ENCODE data around the gene SPAG6. TPM values are rescaled to one million over a fixed set of nuclear protein-coding genes. Genes with fewer than 3 reads are reported as not detected.

SPAG6 gene
- total RNA-seq, 1 donor: not detected

DNA sequence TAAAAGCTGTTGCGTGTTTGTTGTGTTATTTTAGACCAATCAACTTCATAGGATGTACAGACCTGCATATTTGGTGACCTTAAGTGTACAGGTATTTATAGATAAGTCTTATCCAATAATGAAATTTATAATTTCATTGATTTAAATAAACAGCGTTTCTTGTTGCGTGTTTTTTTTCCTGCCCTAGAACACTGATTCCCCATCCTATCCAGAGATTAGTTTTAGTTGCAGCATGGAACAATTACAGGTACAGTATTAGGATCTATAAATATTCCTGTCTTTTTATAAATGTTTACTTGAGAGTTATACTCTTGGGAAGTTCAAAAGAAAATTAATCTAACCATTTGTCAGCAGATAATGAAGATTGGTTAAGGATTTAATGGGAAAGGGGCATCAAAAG lies 26.5 kb upstream of the SPAG6 start:
- DNase-seq (ENCODE audit: low read depth): no peak
- TF ChIP-seq, protein P1, sequence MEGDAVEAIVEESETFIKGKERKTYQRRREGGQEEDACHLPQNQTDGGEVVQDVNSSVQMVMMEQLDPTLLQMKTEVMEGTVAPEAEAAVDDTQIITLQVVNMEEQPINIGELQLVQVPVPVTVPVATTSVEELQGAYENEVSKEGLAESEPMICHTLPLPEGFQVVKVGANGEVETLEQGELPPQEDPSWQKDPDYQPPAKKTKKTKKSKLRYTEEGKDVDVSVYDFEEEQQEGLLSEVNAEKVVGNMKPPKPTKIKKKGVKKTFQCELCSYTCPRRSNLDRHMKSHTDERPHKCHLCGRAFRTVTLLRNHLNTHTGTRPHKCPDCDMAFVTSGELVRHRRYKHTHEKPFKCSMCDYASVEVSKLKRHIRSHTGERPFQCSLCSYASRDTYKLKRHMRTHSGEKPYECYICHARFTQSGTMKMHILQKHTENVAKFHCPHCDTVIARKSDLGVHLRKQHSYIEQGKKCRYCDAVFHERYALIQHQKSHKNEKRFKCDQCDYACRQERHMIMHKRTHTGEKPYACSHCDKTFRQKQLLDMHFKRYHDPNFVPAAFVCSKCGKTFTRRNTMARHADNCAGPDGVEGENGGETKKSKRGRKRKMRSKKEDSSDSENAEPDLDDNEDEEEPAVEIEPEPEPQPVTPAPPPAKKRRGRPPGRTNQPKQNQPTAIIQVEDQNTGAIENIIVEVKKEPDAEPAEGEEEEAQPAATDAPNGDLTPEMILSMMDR (IDR thresholded peaks at IDR 0.05; ENCODE audit: insufficient read depth, low read depth, low read length): no peak
- H3K4me3 ChIP-seq (ENCODE audit: low read depth, low read length): no peak overlapping the region

DNA sequence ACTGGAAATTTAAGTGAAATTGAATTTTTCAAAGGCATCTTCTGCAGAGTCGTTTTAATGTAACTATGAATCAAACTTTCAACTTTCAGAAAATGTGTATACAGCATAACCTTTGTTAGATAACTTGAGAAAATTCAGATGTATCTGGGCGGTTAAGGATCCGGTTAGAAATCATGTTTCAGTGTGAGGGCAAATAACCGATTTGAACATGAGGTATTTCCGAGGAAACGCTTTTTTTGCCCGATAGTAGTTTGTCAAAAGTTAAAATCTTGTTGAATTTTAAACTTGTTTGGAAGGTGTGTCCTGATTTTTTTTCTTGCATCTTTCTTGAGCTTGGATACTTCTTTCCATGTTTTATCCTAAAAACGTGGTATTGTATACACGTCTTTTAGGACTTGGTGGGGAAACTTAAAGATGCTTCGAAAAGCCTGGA lies 25.7 kb upstream of the SPAG6 start:
- no peak overlapping the region for H3K4me3 ChIP-seq (ENCODE audit: low read depth, low read length)
- TF ChIP-seq, protein P1 (IDR thresholded peaks at IDR 0.05; ENCODE audit: insufficient read depth, low read depth, low read length): no peak
- no peak for DNase-seq (ENCODE audit: low read depth)

DNA sequence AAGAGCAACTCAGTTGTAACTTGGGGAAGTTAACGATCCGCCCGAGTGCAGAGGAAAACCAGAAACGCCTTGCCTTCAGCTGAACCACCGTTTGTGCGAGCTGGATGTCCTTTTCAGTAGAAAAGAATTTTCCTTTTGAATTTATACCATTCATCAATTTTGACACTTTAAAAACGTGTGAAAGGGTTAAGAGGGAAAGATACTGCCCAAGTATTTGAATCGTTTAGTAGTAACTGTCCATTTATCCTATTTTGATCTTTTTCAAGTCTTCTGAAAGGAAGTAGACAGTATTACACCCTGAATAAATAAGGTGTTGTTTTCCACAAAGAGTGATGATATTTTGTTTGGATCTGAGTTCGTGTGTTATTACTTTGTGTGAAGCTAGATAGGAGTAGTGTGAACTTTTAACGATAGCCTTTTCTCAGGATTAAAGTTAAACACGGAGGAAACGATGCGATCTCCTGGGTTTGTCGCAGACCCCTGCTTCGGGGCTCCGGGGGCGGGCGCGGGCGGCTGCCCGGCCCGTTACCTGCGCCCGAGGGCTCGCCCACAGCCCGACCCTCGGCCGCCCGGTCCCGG lies 25.2 kb upstream of the SPAG6 start:
- peak; percentile 19 for DNase-seq (ENCODE audit: low read depth)
- peak overlapping the region; percentile 60 for H3K4me3 ChIP-seq (ENCODE audit: low read depth, low read length)
- TF ChIP-seq, protein P1 (IDR thresholded peaks at IDR 0.05; ENCODE audit: insufficient read depth, low read depth, low read length): no peak

DNA sequence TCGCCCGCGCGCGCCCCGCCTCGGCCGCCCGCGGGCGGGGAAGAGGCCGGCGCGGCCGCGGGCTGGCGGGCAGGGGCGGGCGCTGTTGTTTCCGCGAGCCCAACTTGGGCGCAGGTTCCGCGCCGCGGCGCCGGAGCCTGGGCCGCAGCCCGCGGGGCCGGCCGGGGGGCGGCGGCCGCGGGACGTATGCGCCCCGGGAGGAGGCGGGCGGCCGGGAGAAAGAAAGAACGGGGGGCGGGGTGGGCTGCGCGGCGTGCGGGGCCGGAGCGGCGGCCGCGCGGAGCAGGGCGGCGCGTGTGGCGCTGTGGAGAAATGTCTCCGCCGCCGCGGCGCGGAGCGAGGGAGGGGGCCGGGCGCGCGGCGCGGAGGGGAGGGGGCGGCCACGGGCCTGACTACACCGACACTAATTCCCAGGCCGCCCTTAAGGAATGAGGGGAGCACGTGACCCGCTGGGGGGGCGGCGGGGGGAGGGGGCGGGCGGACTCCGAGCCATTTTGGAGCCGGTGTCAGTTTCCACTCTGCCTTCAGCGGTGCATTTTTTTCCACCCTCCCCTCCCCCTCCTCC lies 24.6 kb upstream of the SPAG6 start, which contains the start of gene BMI1:
BMI1 (plus strand) TSS at position 509 of the 565 bp plus-strand sequence. CDS start 5,351 bp downstream, outside the sequence.
- DNase-seq (ENCODE audit: low read depth): peak; percentile 73

DNA sequence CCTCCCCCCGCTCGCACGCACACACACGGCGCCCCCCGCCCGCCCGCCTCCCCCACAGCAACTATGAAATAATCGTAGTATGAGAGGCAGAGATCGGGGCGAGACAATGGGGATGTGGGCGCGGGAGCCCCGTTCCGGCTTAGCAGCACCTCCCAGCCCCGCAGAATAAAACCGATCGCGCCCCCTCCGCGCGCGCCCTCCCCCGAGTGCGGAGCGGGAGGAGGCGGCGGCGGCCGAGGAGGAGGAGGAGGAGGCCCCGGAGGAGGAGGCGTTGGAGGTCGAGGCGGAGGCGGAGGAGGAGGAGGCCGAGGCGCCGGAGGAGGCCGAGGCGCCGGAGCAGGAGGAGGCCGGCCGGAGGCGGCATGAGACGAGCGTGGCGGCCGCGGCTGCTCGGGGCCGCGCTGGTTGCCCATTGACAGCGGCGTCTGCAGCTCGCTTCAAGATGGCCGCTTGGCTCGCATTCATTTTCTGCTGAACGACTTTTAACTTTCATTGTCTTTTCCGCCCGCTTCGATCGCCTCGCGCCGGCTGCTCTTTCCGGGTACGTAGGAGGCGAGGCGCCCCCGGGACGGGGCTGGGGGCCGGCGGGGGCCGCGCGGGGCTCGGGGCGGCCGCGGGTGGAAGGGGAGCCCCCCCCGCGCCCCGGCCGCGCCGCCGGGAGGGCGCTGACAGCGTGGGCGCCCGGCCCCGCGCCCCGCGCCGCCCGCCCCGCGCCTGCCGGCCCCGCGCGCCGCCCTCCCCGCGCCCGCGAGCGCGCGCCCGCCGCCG lies 24.0 kb upstream of the SPAG6 start:
- peak overlapping the region; percentile 72 for H3K4me3 ChIP-seq (ENCODE audit: low read depth, low read length)
- peak; percentile 74 for DNase-seq (ENCODE audit: low read depth)
- TF ChIP-seq, protein P1 (IDR thresholded peaks at IDR 0.05; ENCODE audit: insufficient read depth, low read depth, low read length): no peak

More for the DNA sequence above, 24.6 kb upstream of the SPAG6 start, which contains the start of gene BMI1:
- TF ChIP-seq, protein P1 (IDR thresholded peaks at IDR 0.05; ENCODE audit: insufficient read depth, low read depth, low read length): no peak
- peak within 1 kb of the TSS; percentile 72 for H3K4me3 ChIP-seq (ENCODE audit: low read depth, low read length)

DNA sequence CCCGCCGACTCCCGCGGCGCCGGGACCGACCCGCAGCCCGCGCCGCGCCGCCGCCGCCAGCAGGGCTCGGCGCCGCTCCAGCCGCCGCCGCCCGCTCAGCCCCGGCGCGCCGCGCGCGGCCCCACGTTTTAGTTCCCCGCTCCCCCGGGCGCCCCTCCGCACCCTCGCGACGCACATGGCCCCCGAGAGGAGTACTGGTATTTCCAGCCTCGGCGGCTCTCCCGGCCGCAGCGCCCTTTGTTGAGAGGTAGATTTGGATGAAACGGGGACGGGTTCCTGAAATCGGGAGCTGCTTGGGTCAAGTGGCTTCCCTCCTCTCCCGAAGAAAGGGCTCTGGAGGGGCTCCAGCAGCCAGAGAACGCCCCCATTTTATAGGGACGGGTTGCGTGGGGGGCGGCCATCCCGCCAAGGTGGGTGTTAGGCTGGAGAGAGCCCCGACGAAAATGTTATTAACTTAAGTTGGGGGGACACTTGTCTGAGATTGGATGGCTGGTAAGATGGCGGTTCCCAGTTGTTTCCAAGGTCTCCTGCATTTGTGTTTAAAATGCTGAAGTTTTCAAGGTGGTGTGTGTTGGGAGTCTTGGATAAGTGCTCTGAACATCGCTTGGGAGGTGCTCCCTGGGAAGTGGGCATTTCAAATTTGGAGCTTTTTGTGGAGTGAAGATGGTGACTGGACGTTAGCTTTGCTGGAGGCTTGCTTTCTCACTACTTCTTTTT lies 23.2 kb upstream of the SPAG6 start:
- peak overlapping the region; percentile 68 for H3K4me3 ChIP-seq (ENCODE audit: low read depth, low read length)
- TF ChIP-seq, protein P1 (IDR thresholded peaks at IDR 0.05; ENCODE audit: insufficient read depth, low read depth, low read length): no peak
- peak; percentile 20 for DNase-seq (ENCODE audit: low read depth)

Measured in fibroblast of villous mesenchyme (primary cell).